GM18520 (cell line): Measurements from ENCODE around the gene IFITM2.
"Not testable (repeated sequence)": the region's sequence is repeated elsewhere in the genome, so short reads cannot be mapped to it uniquely, and the experiment has no call there.

Experiments
- ATAC-seq: cut with Tn5 transposase; IDR thresholded peaks from one replicate; pipeline ENCODE4 v1.9.1; 2021; ENCODE audit not compliant: unreplicated experiment

IFITM2 gene

DNA sequence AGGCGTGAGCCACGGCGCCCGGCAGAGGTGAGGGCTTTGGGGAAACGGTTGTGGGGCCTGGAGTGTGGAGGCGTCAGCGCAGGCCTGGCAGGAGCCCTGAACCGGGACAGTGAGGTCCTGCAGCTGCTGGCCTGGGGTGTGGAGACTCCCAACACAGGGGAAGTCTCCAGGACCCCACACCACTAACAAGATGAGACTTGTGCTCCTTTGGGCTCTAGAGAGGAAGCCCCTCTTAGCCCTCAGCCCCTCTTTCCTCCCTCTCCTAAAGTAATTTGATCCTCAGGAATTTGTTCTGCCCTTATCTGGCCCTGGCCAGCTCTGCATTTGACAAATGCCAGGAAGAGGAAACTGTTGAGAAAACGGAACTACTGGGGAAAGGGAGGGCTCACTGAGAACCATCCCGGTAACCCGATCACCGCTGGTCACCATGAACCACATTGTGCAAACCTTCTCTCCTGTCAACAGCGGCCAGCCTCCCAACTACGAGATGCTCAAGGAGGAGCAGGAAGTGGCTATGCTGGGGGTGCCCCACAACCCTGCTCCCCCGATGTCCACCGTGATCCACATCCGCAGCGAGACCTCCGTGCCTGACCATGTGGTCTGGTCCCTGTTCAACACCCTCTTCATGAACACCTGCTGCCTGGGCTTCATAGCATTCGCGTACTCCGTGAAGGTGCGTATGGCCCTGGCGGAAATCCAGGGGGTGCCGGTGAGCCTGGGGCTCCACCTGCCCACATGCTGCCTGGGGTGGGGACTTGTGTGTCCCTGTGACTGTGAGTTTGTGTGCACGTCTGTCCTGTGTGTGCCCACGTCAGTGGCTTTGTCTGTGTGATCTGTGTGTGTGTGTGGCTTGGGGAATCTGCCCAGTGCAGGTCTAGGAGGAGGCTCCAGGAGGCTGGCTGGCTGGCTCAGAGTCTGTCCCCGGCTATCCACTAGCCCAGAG lies at the start of gene IFITM2:
IFITM2 (plus strand) TSS at position 51 of the 943 bp plus-strand sequence; CDS start at position 428, 377 bp downstream.
- ATAC-seq = not testable (repeated sequence)

DNA sequence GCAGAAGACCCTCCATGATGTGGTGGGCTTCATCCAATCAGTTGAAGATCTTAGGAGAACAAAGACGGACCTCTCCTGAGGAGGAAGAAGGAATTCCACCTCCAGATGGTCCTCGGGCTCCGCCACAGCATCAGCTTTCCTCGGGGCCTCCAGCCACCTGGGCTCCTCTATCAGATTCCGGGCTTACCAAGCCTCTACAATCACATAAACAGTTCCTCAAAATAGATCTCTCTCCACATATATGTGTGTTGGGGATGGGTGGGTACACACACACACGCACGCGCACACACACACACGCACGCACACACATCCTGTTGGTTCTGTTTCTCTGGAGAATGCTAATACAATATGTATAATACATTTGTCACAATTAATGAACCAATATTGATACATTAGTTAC lies 48.2 kb upstream of the IFITM2 start:
- ATAC-seq = no peak

DNA sequence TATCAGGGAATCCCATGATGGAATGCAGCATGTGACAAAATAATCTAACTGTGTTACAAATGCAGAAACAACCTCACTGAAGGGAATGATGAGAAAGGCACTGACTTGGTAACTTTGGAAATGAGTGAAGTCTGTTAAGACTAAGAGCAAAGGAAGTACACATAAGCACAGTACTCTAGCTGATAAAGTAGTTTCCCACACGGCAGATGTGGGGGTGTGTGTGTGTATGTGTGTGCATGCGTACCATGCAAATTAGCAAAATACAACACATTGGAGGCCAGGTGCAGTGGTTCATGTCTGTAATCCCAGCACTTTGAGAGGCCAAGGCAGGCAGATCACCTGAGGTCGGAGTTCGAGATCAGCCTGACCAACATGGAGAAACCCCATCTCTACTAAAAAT lies 46.0 kb upstream of the IFITM2 start:
- ATAC-seq = no peak

DNA sequence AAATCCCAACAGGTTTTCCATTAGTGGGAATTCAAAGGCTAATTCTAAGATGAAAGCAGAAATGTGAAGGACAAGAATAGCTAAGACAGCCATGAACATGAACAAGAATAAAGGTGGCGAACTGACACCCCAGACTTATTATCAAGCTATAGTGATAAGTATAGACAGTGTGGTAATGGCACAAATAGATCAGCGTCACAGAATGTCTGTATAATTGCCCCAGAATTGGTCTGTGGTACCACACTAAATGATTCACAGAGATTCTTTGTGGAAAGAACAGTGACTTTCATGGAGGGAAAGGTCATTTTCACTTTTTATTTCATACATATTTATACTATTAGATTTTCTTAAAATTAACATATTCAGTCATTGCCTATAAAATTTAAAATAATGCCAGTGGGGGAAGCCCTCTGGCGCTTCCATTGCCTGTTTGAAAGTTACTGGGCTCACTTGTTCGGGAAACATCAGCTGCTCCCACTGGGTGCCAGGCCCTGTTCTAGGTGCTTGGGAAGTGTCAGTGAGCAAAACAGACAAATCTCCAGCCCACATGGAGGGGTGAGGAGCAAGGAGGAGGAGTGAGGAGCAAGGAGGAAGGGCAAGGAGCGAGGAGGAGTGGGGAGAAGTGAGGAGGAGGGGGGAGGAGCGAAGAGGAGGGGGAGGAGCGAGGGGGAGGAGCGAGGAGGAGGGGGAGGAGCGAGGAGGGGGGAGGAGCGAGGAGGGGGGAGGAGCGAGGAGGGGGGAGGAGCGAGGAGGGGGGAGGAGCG lies 40.8 kb upstream of the IFITM2 start:
- no peak for ATAC-seq

DNA sequence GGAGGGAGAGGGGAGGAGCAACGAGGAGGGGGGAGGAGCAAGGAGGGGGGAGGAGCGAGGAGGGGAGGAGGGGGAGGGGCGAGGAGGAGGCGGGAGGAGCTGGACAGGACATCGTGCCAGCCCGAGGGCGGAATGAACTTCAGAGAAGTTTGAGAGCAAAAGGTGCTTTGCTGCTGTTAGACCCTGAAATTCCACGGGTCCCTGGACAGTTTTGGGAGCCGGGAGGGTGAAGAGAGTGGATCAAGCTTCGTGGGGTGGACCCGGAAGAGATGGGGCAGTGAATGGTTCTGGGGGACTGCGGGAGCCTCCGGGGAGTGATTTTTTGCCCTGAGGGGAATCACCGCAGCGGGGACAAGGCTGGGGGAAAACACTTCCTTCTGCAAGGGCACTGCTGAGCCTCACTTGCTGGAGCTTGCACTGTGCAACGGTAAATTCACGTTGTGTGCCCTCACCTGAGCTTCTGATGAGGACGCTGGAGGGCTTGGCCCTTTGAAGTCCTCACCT lies 40.1 kb upstream of the IFITM2 start:
- ATAC-seq = no peak

DNA sequence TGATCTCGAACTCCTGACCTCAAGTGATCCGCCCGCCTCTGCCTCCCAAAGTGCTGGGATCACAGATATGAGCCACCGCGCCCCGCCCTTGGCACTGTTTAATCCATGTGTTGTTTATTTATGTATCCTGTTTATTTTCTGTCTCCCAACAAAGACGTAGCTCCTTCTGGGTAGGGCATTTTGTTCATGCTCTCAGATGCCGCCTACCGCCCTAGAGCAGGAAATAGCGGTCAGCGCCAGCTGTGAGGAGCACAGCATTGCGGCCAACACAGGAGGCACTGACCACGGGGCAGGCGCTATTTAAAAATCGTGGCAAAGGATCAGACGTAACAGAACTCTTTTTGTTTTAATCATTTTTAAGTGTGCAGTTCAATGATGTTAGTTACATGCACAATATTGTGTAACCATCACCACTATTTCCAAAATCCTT lies 38.9 kb upstream of the IFITM2 start:
- peak; percentile 26 for ATAC-seq

DNA sequence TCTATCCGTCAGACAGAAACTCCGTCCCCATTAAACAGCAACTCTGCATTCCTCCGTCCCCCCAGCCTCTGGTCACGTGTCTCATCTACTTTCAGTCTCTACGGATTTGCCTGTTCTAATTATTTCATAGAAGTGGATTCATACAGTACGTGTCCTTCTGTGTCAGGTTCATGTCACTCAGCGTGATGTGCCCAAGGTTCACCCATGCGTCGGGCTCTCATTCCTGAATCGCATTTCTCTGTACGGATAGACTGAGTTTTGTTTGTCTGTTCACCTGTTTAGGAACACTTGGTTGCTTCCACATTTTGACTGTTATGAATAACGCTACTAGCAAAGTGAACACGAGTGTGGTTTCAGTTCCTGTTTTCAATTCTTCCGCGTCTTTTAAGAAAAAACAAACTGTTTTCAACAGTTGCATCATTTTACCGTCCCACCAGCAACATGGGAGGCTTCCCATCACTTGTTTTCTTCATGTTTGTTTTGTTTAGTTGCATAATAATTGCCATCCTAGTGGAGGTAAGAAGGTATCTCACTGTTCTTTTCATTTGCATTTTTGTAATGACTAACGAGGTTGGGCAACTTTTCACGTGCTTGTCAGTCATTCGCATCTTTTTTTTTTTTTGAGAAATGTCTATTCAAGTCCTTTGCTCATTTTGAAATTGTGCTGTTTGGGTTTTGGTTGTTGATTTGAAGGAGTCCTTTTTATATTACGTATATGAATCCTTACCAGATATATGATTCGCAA lies 38.3 kb upstream of the IFITM2 start:
- ATAC-seq = peak; percentile 69

DNA sequence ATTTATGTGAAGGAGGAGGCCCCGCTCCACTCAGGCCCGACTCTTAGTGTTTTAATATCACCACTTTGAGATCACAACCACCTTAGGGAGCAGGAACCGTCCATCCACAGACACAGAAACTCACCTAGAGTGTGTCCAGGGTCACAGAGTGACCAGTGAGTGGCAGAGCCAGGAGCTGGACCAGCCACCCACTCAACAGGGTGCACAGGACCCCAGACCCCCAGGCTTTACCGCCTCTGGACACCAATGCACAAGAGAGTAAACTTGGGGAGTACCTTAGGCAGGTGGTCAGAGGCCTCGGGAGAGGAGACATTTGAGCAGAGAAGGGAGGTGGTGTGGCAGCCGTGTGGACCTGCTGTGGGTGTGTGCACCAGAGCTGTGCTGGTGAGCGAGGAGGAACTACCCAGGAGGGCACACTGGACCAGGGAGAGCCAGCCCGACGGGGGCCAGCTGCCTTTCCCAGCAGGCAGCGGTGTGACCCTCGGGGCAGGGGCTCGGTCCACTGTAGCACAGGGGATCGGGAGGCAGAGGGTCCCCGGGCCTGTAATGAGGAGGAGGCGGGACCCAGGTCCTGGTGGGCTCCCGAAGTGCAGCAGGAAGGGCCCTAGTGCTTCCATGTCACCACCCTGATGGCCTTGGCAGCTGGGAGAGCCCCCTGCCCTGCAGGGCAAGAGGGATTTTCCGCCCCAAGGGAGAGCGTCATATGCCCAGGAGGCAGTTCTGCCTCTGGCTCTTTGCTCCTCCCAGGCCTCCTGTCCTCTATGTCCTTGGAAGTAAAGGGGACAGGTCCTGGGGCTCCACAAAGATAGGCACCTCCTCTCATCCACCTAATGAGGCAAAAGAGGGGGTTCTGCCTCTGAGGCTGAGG lies 36.9 kb upstream of the IFITM2 start:
- no peak for ATAC-seq

DNA sequence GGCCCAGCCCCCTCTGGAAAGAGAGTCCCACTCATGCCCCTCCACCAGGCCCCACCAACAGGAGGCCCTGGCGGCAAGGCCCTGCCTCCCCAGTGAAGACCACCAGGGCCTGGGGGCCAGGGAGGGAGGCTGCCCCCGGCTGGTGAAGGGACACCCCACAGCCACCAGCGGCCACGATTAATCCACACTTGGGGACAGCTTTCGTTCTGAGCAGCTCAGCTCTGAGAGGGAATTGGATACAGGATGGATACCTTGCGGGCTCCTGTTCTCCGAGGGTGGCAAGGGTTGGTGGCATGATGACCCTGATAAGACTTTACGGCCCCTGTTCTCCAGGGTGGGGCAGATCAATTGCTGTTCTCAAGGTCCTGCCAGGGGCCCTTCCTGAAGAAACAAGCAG lies 36.3 kb upstream of the IFITM2 start:
- ATAC-seq = no peak

DNA sequence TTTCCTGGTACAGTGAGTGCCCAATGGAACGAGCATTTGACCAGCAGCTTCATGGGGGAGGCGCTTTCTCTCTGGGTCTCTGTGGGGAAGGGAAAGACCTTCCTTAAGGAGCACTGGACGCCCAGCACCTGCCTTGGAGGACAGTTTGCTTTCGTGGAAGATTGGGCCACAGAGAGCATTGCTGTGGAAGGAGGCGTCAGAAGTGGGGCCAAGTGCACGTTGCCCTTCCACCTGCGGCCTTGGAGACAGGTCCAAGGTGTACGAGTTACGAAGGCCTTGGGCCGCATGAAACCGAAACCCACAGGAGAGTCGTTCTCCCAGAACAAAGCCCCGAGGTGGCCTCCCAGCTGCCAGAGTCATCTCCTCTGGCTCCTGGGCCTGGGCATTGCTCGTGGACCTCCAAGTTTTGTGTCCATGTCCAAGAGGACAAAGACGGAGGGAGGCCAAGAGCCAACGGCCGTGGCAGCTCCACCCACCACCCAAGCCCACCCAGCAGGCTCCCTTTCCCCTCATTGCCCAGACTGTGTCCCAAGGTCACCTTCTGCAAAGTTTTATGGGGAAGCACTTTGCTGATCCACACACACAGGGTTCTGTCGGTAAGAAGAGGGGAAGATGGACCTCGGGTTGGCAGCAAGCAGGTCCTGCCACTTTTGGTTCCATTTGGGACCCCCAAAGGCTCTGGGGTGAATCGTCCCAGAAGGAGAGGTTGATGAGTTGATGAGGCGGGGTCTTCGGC lies 35.3 kb upstream of the IFITM2 start:
- ATAC-seq = no peak

DNA sequence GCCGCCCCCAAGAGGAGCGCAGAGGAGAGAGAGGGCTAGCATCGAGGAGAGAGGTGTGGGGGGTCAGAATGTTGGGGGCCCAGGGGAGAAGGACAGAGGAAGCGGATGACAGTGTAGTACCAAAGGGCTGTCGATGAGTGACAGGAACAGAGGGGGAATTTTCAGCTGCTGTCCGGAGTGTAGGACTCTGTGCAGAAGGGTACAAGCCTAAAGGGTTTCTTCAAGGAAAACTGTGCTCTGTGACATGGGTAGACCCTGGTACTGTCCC lies 34.8 kb upstream of the IFITM2 start:
- ATAC-seq = no peak

DNA sequence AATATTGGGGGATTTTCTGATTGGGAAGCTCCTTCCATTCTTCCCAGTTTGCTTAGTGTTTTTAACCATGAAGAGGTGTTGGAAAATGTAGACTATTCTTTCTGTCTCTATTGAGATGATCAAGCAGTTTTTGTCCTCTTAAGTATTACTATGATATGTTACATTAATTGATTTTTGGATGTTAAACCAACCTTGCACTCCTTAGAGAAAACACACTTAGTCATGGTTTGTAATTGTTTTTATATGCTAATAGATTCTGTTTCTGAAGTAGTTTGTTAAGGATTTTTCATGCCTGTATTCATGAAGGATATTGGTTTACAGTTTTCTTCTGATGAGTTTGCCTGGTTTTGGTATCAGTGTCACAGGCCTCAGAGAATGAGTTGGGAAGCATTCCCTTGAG lies 31.4 kb upstream of the IFITM2 start:
- no peak for ATAC-seq

DNA sequence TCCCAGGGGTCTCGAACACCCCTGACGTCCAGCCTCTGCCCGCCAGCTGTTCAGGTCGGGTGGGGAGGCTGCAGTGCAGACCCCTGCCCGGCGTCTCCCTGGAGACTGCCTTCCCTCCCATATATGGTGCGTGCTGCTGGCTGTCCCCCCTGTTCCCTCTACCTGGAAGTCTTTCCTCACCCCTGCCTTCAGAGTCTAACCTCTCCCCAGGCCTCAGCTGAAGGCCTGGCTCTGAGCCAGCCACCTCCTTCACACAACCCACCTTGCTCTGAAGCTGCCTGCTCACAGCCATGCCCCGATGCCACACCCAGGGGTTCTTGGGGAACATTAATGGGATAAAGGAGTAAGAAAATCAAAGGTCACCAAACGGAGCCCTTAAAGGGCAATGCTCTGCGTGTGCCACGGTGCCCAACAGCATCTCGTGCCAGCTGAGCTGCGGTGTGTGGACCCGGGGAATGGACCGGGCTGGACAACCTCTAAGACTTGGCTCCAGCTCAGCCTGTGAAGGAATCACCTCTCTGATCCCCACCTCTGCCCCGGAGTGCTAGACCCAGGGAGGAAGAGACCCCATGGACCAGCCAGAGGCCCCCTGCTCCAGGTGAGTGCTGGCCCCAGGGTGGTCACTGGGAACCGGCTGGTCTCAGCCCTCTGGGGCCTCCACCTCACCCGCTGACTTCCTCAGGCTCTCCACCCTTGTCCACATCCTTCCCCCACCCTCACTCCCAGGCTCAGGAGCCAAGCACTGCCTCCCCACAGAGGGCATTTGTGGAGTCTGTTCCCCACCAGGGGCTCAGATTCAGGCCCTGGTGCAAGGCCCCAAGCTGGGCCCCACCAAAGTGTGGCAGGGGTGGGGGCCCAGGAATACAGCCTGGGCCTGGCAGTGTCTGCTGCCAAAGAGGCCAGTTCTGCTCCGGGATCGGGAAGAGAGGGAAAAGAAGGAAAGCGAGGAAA lies 29.3 kb upstream of the IFITM2 start, which contains the start of gene NLRP6:
NLRP6 (plus strand) TSS at position 407 of the 951 bp plus-strand sequence; CDS start at position 570, 163 bp downstream.
- no peak for ATAC-seq

DNA sequence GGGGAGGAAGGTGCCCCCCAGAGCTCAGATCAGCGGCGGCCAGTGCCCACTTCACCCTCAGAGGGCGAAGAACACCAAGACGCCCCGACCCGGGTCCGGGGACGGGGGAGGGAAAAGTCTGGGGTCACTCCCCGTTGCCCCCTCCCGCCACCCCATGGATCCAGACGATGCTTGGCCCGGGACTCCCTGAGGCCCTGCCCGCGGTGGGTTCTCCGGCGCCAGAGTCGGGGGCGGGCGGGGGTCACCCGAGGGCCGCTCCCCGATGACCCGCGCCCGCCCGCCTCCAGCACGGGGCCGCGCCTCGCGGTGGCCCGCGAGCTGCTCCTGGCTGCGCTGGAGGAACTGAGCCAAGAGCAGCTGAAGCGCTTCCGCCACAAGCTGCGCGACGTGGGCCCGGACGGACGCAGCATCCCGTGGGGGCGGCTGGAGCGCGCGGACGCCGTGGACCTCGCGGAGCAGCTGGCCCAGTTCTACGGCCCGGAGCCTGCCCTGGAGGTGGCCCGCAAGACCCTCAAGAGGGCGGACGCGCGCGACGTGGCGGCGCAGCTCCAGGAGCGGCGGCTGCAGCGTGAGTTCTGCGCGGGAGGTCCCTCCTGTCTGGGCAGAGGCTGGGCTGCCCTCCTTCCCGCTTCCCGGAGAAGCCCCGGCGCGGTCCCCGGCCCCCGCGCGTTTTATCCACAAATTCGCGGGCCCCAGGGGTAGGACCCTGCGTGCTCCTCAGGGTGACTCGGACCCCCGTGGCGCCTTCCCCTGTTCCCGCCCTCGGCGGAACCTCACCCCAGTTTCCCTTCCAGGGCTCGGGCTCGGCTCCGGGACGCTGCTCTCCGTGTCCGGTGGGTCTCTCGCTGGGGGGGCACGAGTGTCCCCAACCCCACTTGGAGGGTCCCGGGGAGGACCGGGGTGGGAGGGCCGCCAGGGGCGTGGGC lies 28.3 kb upstream of the IFITM2 start:
- no peak for ATAC-seq

DNA sequence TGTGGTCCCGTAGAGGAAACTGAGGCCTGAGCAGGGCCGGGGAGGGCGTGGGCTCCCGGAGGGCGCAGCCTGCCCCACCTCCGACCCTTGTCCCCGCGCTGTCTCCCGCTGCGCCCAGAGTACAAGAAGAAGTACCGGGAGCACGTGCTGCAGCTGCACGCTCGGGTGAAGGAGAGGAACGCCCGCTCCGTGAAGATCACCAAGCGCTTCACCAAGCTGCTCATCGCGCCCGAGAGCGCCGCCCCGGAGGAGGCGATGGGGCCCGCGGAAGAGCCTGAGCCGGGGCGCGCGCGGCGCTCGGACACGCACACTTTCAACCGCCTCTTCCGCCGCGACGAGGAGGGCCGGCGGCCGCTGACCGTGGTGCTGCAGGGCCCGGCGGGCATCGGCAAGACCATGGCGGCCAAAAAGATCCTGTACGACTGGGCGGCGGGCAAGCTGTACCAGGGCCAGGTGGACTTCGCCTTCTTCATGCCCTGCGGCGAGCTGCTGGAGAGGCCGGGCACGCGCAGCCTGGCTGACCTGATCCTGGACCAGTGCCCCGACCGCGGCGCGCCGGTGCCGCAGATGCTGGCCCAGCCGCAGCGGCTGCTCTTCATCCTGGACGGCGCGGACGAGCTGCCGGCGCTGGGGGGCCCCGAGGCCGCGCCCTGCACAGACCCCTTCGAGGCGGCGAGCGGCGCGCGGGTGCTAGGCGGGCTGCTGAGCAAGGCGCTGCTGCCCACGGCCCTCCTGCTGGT lies 27.5 kb upstream of the IFITM2 start:
- ATAC-seq = no peak

DNA sequence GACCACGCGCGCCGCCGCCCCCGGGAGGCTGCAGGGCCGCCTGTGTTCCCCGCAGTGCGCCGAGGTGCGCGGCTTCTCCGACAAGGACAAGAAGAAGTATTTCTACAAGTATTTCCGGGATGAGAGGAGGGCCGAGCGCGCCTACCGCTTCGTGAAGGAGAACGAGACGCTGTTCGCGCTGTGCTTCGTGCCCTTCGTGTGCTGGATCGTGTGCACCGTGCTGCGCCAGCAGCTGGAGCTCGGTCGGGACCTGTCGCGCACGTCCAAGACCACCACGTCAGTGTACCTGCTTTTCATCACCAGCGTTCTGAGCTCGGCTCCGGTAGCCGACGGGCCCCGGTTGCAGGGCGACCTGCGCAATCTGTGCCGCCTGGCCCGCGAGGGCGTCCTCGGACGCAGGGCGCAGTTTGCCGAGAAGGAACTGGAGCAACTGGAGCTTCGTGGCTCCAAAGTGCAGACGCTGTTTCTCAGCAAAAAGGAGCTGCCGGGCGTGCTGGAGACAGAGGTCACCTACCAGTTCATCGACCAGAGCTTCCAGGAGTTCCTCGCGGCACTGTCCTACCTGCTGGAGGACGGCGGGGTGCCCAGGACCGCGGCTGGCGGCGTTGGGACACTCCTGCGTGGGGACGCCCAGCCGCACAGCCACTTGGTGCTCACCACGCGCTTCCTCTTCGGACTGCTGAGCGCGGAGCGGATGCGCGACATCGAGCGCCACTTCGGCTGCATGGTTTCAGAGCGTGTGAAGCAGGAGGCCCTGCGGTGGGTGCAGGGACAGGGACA lies 26.7 kb upstream of the IFITM2 start:
- ATAC-seq = no peak
